Heart left ventricle (tissue), 16 donors: ENCODE results near the gene BTBD19. TPM values are rescaled to one million over a fixed set of nuclear protein-coding genes. Genes with fewer than 3 reads are reported as not detected.
A peak's percentile ranks its signal among the peaks of the same experiment; 100 is the strongest.

Experiments
- ATAC-seq, 4 donors: fragments of 200-7000 bp; cut with Tn5 transposase; one replicate each; pipeline ENCODE4 v1.9.1; 2020 to 2022; ENCODE audit warnings: moderate library complexity in 4 of 4, mild to moderate bottlenecking in 3 of 4, moderate number of reproducible peaks in 1 of 4
- DNase-seq, 5 donors: peaks; one replicate each; pipeline ENCODE4 v3.0.0-alpha.2; 2020
- H3K27ac ChIP-seq, 12 donors: fragments of 200-600 bp; sonication (generic) in 4 of 12; one replicate each; pipeline versions ENCODE4 v1.5.0 to v1.8.0; 2016 to 2022; ENCODE audit warnings: mild to moderate bottlenecking in 2 of 12
- H3K27me3 ChIP-seq, 9 donors: fragments of 200-600 bp; sonication (generic) in 2 of 9; one replicate each; pipeline versions ENCODE4 v1.5.1 to v1.8.0; 2016 to 2022; ENCODE audit warnings: mild to moderate bottlenecking in 3 of 9
- H3K36me3 ChIP-seq, 9 donors: fragments of 200-600 bp; sonication (generic) in 2 of 9; one replicate each; pipeline versions ENCODE4 v1.5.0 to v1.8.0; 2018 to 2022; ENCODE audit warnings: mild to moderate bottlenecking in 2 of 9
- H3K4me1 ChIP-seq, 12 donors: fragments of 200-600 bp; sonication (generic) in 4 of 12; one replicate each; pipeline versions ENCODE4 v1.5.0 to v1.8.0; 2016 to 2022; ENCODE audit warnings: mild to moderate bottlenecking in 3 of 12
- H3K4me3 ChIP-seq, 12 donors: fragments of 200-600 bp; sonication (generic) in 4 of 12; one replicate each; pipeline versions ENCODE4 v1.5.0 to v1.8.0; 2017 to 2022; ENCODE audit warnings: mild to moderate bottlenecking in 9 of 12, moderate library complexity in 4 of 12
- H3K9me3 ChIP-seq, 12 donors: fragments of 200-600 bp; sonication (generic) in 4 of 12; one replicate each; pipeline versions ENCODE4 v1.5.0 to v1.8.0; 2016 to 2022; ENCODE audit warnings: mild to moderate bottlenecking in 1 of 12
- CTCF ChIP-seq, 12 donors: fragments of 200-600 bp; sonication (generic) in 4 of 12; IDR thresholded peaks; one replicate each; pipeline versions ENCODE4 v1.5.0 to v1.8.0; 2018 to 2022; ENCODE audit warnings: antibody characterized with exemption in 12 of 12, mild to moderate bottlenecking in 5 of 12
- POLR2A ChIP-seq, 2 donors: fragments of 450-650 bp; IDR thresholded peaks; one replicate each; pipeline ENCODE4 v1.6.1; 2017; ENCODE audit warnings: antibody characterized with exemption in 2 of 2, mild to moderate bottlenecking in 2 of 2, moderate library complexity in 2 of 2
- WGBS, 4 donors: extraction: QIAGEN DNeasy Blood & Tissue Kit in 2 of 4; methylation state at CpG; one replicate each; pipeline versions ENCODE4 v1.1.5 to v1.1.7; 2013 to 2018; 5-methylcytosine and 5-hydroxymethylcytosine counted together
- intact Hi-C, 10 donors: fragments of 100-400 bp; cut with DNase I; formaldehyde crosslinking; loops; one replicate each; pipeline versions ENCODE4 v1.11.1 to v1.14.2; 2022
- polyA plus RNA-seq, 2 donors: library from polyadenylated mRNA; stranded (reverse); fragments of 200-250 nt; gene quantifications; one replicate each; pipeline ENCODE4 v1.2.3, GENCODE V29; 2013
- total RNA-seq, 9 donors: library from RNA; depleted of rRNA in 2 of 9; stranded (reverse); fragments of >200 nt in 2 of 9; fragmentation: NEBNext Ultra II Directional in 3 of 9; extraction: Animal tissue kit (Norgen Biotek cat#: 25700) in 3 of 9; gene quantifications; one replicate each; pipeline versions ENCODE4 v1.1.0 to v1.2.4, GENCODE V29; 2016 to 2023
- donor health status: ischemic (EF 13 %, LVEDD 7.1; RV severe dilation, severe dysfunction).
- donor health status: healthy with polysubstance abuse.
- donor health status: DM: no; HTN: yes; CAD: no.
- donor health status: DM: no; HTN: no; CAD: no.
- donor health status: ischemic (EF 25% LVEDD 6.9; RV normal size, moderate dysfunction).
- donor health status: ischemic (EF 25% LVEDD 5.7; RV mildly dilated, moderate dysfunction).
- donor health status: healthy.
- donor health status: DM: yes; HTN: yes; CAD: no.
- donor health status: ischemic (EF 35%, LVEDD 5.7; RV mildly dilated, moderate dysfunction).
- donor health status: nonischemic (EF 11% LVEDD 7.7; RV severe dilation, severe dysfunction).
- donor health status: DM: yes; HTN: yes; CAD: no.
- donor health status: PGD.
- donor health status: ischemic (EF 29% LVEDD 5.4; RV normal size, mild dysfunction).
- donor health status: nonischemic (EF 23%, LVEDD 6.1; RV moderate dilation, normal function).

Gene BTBD19
- total and polyA plus RNA-seq, 11 donors = 0.56 to 7.4 (median 2.8) TPM

- H3K4me1 ChIP-seq = peaks cover 2 to 38% (median 23%) of the 10 kb centered on the region in 12 donors
- WGBS, 4 donors = 82 to 88% (median 83%) methylated on average over 14 of the region's 14 CpGs
- H3K4me3 ChIP-seq = peak overlapping the region in 2 of 12 donors; percentile 16 to 87
- H3K27ac ChIP-seq = peak overlapping the region in 2 of 12 donors; percentile 95 to 99
- peaks cover 0 to 59% (median 51%) of the 10 kb centered on the region in 9 donors for H3K36me3 ChIP-seq
- no peaks in the 10 kb centered on the region for H3K27me3 ChIP-seq
- no peak for ATAC-seq
- no peak for DNase-seq
- intact Hi-C loops = loop anchor here in 3 of 10 donors (5.0 to 10.0 kb wide), 3 partner anchors 40 to 527 kb away; partner anchors contain the start of genes KIF2C (in 1 of the 3) and RNU5D-1 (in 1 of the 3)
- no peak for TF ChIP-seq CTCF (IDR thresholded peaks at IDR 0.05)
- TF ChIP-seq POLR2A (IDR thresholded peaks at IDR 0.05) = no peak
- H3K9me3 ChIP-seq = no peaks in the 10 kb centered on the region
These were observed 30.8 kb upstream of the BTBD19 start for GRCh38 chr1:44777547-44777946.

- H3K27ac ChIP-seq = no peak overlapping the region
- intact Hi-C loops = loop anchor here in 3 of 10 donors (5.0 to 10.0 kb wide), 3 partner anchors 41 to 527 kb away; partner anchors contain the start of genes KIF2C (in 1 of the 3) and RNU5D-1 (in 1 of the 3)
- TF ChIP-seq POLR2A (IDR thresholded peaks at IDR 0.05) (no peak), CTCF (IDR thresholded peaks at IDR 0.05) (no peak)
- DNase-seq (no peak), ATAC-seq (no peak)
- peaks cover 0 to 59% (median 51%) of the 10 kb centered on the region in 9 donors for H3K36me3 ChIP-seq
- peaks cover 2 to 38% (median 23%) of the 10 kb centered on the region in 12 donors for H3K4me1 ChIP-seq
- WGBS, 4 donors = 63 to 71% (median 66%) methylated on average over 13 of the region's 13 CpGs
- H3K4me3 ChIP-seq = peak overlapping the region in 1 of 12 donors; percentile 16
- H3K27me3 ChIP-seq = no peaks in the 10 kb centered on the region
- no peaks in the 10 kb centered on the region for H3K9me3 ChIP-seq
These were observed 30.2 kb upstream of the BTBD19 start for GRCh38 chr1:44777969-44778635.

- Histone ChIP-seq H3K27ac (no peak overlapping the region), H3K27me3 (no peaks in the 10 kb centered on the region), H3K4me1 (peaks cover 2 to 44% (median 29%) of the 10 kb centered on the region in 12 donors), H3K9me3 (no peaks in the 10 kb centered on the region), H3K4me3 (no peak overlapping the region), H3K36me3 (peaks cover 0 to 59% (median 51%) of the 10 kb centered on the region in 9 donors)
- intact Hi-C loops = loop anchor here in 3 of 10 donors (5.0 to 10.0 kb wide), 3 partner anchors 42 to 526 kb away; partner anchors contain the start of genes KIF2C (in 1 of the 3) and RNU5D-1 (in 1 of the 3)
- DNase-seq = no peak
- ATAC-seq = no peak
- no peak for TF ChIP-seq CTCF (IDR thresholded peaks at IDR 0.05)
- TF ChIP-seq POLR2A (IDR thresholded peaks at IDR 0.05) = no peak
- 92 to 94% (median 92%) methylated on average over 6 of the region's 6 CpGs for WGBS, 4 donors
These were observed 29.4 kb upstream of the BTBD19 start for GRCh38 chr1:44778705-44779576.
